Kidney (tissue), 14 donors: ENCODE data around the gene DUSP3. TPM values are rescaled to one million over a fixed set of nuclear protein-coding genes. Genes with fewer than 3 reads are reported as not detected.

ENCODE experiments used
- DNase-seq, 5 donors: peaks; one replicate each; pipeline ENCODE4 v3.0.0-alpha.2; 2013 to 2020
- FAIRE-seq: peaks from 2 replicates; lab custom pipeline; 2012; peaks lifted over from hg19 to GRCh38; lab: Jason Lieb, UNC
- H3K27ac ChIP-seq, 2 donors: one replicate each; pipeline ENCODE4 v1.7.0; 2013; ENCODE audit warnings: low read depth in 2 of 2, low read length in 2 of 2, inconsistent platforms in 1 of 2
- H3K27me3 ChIP-seq: one replicate; pipeline ENCODE4 v1.7.1; 2013; ENCODE audit warnings: low read length, inconsistent platforms; ENCODE audit not compliant: control insufficient read depth, insufficient read depth
- H3K36me3 ChIP-seq, 3 donors: one replicate each; pipeline versions ENCODE4 v1.7.0 to v1.7.1; 2013; ENCODE audit warnings: low read length in 3 of 3, control low read depth in 1 of 3, inconsistent platforms in 1 of 3; ENCODE audit not compliant: insufficient read depth in 3 of 3, control insufficient read depth in 2 of 3
- H3K4me1 ChIP-seq, 3 donors: one replicate each; pipeline versions ENCODE4 v1.7.0 to v1.7.1; 2013; ENCODE audit warnings: low read length in 3 of 3, inconsistent platforms in 1 of 3, low read depth in 1 of 3; ENCODE audit not compliant: control insufficient read depth in 2 of 3, insufficient read depth in 2 of 3
- H3K4me3 ChIP-seq, 3 donors: one replicate each; pipeline versions ENCODE4 v1.7.0 to v1.8.1; 2013; ENCODE audit warnings: low read length in 3 of 3, control low read depth in 1 of 3, inconsistent platforms in 1 of 3
- H3K9ac ChIP-seq, 3 donors: one replicate each; pipeline versions ENCODE4 v1.7.0 to v1.7.1; 2013; ENCODE audit warnings: low read length in 3 of 3, control low read depth in 1 of 3, inconsistent platforms in 1 of 3
- H3K9me3 ChIP-seq, 3 donors: one replicate each; pipeline versions ENCODE4 v1.7.0 to v1.7.1; 2013; ENCODE audit warnings: low read length in 3 of 3, control low read depth in 1 of 3, inconsistent platforms in 1 of 3; ENCODE audit not compliant: control insufficient read depth in 2 of 3, insufficient read depth in 1 of 3
- intact Hi-C: fragments of 100-400 bp; cut with DNase I; formaldehyde crosslinking; loops from one replicate; pipeline ENCODE4 v1.11.1; 2022
- polyA plus RNA-seq: library from polyadenylated mRNA; stranded (reverse); fragments of 350-450 nt; fragmentation: Illumina TruSeq; extraction: RNeasy Lipid Tissue Mini Kit (QIAGEN cat#74804); gene quantifications from one replicate; pipeline ENCODE4 v1.2.3, GENCODE V29; 2014; ENCODE audit warnings: low read depth, low replicate concordance; ENCODE audit not compliant: insufficient read depth
- total RNA-seq: library from RNA; stranded (reverse); fragmentation: NEBNext Ultra II Directional; extraction: Animal tissue kit (Norgen Biotek cat#: 25700); gene quantifications from one replicate; pipeline ENCODE4 v1.2.1, GENCODE V29; 2021
- TF ChIP-seq, protein P1 (sequence below): IDR thresholded peaks from 3 replicates; pipeline ENCODE4 v1.5.1; 2012; ENCODE audit warnings: mild to moderate bottlenecking, moderate library complexity, borderline replicate concordance; ENCODE audit not compliant: insufficient read depth; ENCODE audit errors: extremely low read depth
- donor health status: control.
- donor health status: control.
- donor health status: control.
- donor health status: control.
- donor health status: control.
- donor health status: DM: yes; HTN: yes; CAD: no.
- donor health status: Normal renal cell carcinoma (clear cell type).

DUSP3 gene
- total and polyA plus RNA-seq, 2 donors from 2014 or later, result 102 to 126 TPM

DNA sequence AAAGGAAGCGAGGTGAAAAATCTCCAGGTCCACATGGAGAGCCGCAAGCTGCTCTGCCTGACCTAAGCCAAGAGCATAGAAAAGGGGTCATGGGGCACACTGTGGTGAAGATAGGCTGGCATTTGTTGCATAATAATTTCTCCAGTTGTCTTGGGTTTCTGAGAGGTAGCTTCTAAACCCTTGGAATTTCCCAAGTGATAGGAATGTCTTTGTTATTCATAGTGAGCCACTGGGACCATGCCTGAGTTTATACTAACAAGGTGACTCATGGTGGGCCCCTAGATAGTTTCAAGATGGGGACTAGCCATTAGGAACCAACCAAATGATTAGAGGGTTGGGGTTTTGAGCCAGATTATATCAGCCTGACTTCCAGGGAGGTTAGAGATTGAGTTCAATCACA lies 45.8 kb downstream of the DUSP3 start:
- Histone ChIP-seq H3K9ac (no peak overlapping the region), H3K4me1 (no peaks in the 10 kb centered on the region), H3K36me3 (no peaks in the 10 kb centered on the region), H3K9me3 (no peaks in the 10 kb centered on the region), H3K4me3 (no peak overlapping the region), H3K27me3 (no peaks in the 10 kb centered on the region), H3K27ac (no peak overlapping the region)
- no peak for DNase-seq
- FAIRE-seq, result no peak
- intact Hi-C loops, result no loop called here
- TF ChIP-seq, protein P1, sequence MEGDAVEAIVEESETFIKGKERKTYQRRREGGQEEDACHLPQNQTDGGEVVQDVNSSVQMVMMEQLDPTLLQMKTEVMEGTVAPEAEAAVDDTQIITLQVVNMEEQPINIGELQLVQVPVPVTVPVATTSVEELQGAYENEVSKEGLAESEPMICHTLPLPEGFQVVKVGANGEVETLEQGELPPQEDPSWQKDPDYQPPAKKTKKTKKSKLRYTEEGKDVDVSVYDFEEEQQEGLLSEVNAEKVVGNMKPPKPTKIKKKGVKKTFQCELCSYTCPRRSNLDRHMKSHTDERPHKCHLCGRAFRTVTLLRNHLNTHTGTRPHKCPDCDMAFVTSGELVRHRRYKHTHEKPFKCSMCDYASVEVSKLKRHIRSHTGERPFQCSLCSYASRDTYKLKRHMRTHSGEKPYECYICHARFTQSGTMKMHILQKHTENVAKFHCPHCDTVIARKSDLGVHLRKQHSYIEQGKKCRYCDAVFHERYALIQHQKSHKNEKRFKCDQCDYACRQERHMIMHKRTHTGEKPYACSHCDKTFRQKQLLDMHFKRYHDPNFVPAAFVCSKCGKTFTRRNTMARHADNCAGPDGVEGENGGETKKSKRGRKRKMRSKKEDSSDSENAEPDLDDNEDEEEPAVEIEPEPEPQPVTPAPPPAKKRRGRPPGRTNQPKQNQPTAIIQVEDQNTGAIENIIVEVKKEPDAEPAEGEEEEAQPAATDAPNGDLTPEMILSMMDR, result no peak

DNA sequence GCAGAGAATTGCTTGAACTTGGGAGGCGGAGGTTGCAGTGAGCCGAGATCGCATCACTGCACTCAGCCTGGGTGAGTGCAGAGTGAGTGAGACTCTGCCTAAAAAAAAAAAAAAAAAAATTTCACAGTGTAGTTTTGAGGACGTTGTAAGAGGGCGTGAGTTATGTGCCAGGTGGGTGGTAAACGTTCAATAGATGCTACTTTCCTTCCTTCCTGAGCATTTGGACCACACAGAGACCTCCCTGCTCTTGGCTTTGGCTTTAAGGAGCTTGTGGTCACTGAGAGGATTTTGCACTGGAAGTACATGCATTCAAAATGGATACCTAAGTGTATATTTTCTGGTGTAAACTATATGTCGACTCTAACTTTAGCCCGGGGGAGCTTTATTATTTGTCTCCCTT lies 50.7 kb downstream of the DUSP3 start:
- TF ChIP-seq, protein P1, result no peak
- FAIRE-seq, result no peak
- intact Hi-C loops, result no loop called here

DNA sequence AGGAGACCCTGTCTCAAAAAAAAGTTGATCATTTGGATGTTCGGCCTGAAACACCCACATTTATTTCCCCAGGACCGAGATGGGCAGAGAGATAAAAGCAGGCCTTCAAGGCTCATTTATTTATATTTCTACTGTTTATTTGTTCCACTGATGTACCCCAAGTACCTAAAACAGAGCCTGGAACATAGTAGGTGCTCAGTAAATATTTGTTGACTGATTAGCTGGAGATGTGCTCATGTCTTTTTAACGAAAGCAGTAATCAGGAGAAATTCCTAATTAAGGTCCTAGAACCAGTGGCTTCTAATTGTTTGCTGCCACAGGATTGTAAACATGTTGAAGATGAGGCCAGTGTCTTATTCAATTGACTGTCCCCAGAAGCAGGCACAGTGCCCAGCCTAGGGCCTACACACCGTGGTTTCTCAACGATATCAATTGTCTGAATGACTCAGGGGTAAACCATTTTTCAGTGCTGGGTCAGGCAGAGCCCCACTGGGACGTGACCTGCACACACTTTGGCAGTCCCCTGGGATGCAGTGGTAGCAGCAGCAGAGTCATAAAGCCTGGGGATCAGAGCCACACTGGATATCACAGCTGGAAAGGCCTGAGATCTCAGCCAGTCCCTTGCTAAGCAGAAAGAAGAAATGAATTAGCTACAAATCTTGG lies 54.9 kb downstream of the DUSP3 start:
- Histone ChIP-seq H3K4me1 (peaks cover 0 to 3% (median 2%) of the 10 kb centered on the region in 3 donors), H3K9ac (no peak overlapping the region), H3K27ac (no peak overlapping the region), H3K36me3 (no peaks in the 10 kb centered on the region), H3K9me3 (no peaks in the 10 kb centered on the region), H3K4me3 (no peak overlapping the region), H3K27me3 (no peaks in the 10 kb centered on the region)
- intact Hi-C loops, result no loop called here
- DNase-seq (peak in 1 of 5 donors; percentile 84), FAIRE-seq (no peak)
- TF ChIP-seq, protein P1, result no peak

More for the DNA sequence above, 50.7 kb downstream of the DUSP3 start:
- no peak overlapping the region for H3K27ac ChIP-seq
- no peaks in the 10 kb centered on the region for H3K9me3 ChIP-seq
- no peak for DNase-seq
- no peak overlapping the region for H3K9ac ChIP-seq
- H3K27me3 ChIP-seq, result no peaks in the 10 kb centered on the region
- no peaks in the 10 kb centered on the region for H3K36me3 ChIP-seq
- H3K4me1 ChIP-seq, result no peaks in the 10 kb centered on the region
- H3K4me3 ChIP-seq, result no peak overlapping the region
